ENCODE data around the gene SPEM2. TPM values are rescaled to one million over a fixed set of nuclear protein-coding genes. Genes with fewer than 3 reads are reported as not detected.

SPEM2 gene
- polyA plus RNA-seq, 1 of the 3 experiments (the other 2 are of a cell fraction) = not detected

- TF ChIP-seq EZH2phosphoT487 (IDR thresholded peaks at IDR 0.05; ENCODE audit: borderline replicate concordance, low read depth) = no peak
- TF ChIP-seq MAX (IDR thresholded peaks at IDR 0.05; ENCODE audit: low read depth) = no peak
- no peak for TF ChIP-seq IRF3 (IDR thresholded peaks at IDR 0.05; ENCODE audit: low read depth, low read length)
- TF ChIP-seq MXI1 (IDR thresholded peaks at IDR 0.05; ENCODE audit: low read depth, low read length) = no peak
Measured at GRCh38 chr17:7382901-7383300, 42.5 kb upstream of the SPEM2 start (continued).

DNA sequence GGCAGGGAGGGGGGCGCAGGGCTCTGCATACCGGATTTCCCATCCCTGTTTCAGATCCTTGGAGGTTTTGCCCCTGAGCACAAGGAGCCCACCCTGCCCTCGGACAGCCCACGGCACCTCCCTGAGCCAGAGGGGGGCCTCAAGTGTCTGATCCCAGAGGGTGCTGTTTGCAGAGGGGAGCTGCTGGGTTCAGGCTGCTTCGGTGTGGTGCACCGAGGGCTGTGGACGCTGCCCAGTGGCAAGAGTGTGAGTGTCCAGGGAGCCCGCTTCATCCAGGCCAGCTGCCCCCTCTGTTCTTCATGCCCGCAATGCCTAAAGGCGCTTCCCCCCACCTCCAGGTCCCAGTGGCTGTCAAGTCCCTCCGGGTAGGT lies 42.1 kb upstream of the SPEM2 start:
- H3K27ac ChIP-seq (ENCODE audit: low read depth in 2 of 2, low read length in 1 of 2) = no peak overlapping the region; a peak in 1 of 4 replicates
- no peaks in the 10 kb centered on the region for H3K9me3 ChIP-seq
- TF ChIP-seq FOXJ3 (CRISPR knock-in tag; IDR thresholded peaks at IDR 0.05) (no peak), NRF1 (IDR thresholded peaks at IDR 0.05; ENCODE audit: low read depth, low read length) (no peak), YY1 (IDR thresholded peaks at IDR 0.05; ENCODE audit: low read depth) (no peak), MAX (IDR thresholded peaks at IDR 0.05; ENCODE audit: low read depth) (no peak), REST (IDR thresholded peaks at IDR 0.05; ENCODE audit: low read depth, low read length) (no peak), TAF1 (IDR thresholded peaks at IDR 0.05; ENCODE audit: borderline replicate concordance, low read depth, low read length) (no peak), ZBTB33 (IDR thresholded peaks at IDR 0.05; ENCODE audit: borderline replicate concordance, low read depth) (no peak), SMC3 (IDR thresholded peaks at IDR 0.05; ENCODE audit: low read depth, low read length) (no peak), SIN3A (IDR thresholded peaks at IDR 0.05; ENCODE audit: borderline replicate concordance, low read depth, low read length) (no peak), FOSL2 (IDR thresholded peaks at IDR 0.05; ENCODE audit: borderline replicate concordance, low read depth) (no peak), EP300 (IDR thresholded peaks at IDR 0.05; ENCODE audit: borderline replicate concordance in 1 of 2, low read depth in 1 of 2, low read length in 1 of 2) (no peak), IRF3 (IDR thresholded peaks at IDR 0.05; ENCODE audit: low read depth, low read length) (no peak), RXRA (IDR thresholded peaks at IDR 0.05; ENCODE audit: borderline replicate concordance, low read depth) (no peak), TEAD4 (IDR thresholded peaks at IDR 0.05; ENCODE audit: borderline replicate concordance, insufficient read depth) (no peak)
- TF ChIP-seq, protein P1, sequence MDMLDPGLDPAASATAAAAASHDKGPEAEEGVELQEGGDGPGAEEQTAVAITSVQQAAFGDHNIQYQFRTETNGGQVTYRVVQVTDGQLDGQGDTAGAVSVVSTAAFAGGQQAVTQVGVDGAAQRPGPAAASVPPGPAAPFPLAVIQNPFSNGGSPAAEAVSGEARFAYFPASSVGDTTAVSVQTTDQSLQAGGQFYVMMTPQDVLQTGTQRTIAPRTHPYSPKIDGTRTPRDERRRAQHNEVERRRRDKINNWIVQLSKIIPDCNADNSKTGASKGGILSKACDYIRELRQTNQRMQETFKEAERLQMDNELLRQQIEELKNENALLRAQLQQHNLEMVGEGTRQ (IDR thresholded peaks at IDR 0.05; ENCODE audit: borderline replicate concordance, low read depth, low read length) = no peak
- TF ChIP-seq, protein P2, sequence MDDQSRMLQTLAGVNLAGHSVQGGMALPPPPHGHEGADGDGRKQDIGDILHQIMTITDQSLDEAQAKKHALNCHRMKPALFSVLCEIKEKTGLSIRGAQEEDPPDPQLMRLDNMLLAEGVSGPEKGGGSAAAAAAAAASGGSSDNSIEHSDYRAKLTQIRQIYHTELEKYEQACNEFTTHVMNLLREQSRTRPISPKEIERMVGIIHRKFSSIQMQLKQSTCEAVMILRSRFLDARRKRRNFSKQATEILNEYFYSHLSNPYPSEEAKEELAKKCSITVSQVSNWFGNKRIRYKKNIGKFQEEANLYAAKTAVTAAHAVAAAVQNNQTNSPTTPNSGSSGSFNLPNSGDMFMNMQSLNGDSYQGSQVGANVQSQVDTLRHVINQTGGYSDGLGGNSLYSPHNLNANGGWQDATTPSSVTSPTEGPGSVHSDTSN (IDR thresholded peaks at IDR 0.05) = no peak
- H3K79me2 ChIP-seq (ENCODE audit: insufficient read depth) = no peaks in the 10 kb centered on the region
- H3K4me1 ChIP-seq (ENCODE audit: control insufficient read depth in 1 of 2, insufficient read depth in 2 of 2, low read depth in 1 of 2, low read length in 1 of 2) = peaks cover 0 to 32% of the 10 kb centered on the region in 2 experiments; a peak in 2 of 4 replicates
- H3K4me3 ChIP-seq (ENCODE audit: low read depth in 2 of 2, low read length in 1 of 2) = peak overlapping the region in 1 of 2 experiments; percentile 42; a peak in 1 of 4 replicates
- H3K9ac ChIP-seq = no peak overlapping the region
- no peaks in the 10 kb centered on the region for H4K20me1 ChIP-seq (ENCODE audit: insufficient read depth)
- H2AFZ ChIP-seq (ENCODE audit: low read depth) = no peak overlapping the region
- H3K27me3 ChIP-seq (ENCODE audit: insufficient read depth) = peaks cover 8% of the 10 kb centered on the region; the same call in 1 of the 2 replicates
- ChIA-PET CTCF (interaction anchor here (0.7 to 2.3 kb wide), 5 partner anchors 10 to 178 kb away, joined by 3 to 12 read pairs (median 6); partner anchors contain the start of genes PLSCR3 and SENP3), POLR2A (interaction anchor here (1.0 kb wide), 1 partner anchor 68 kb away, joined by 3 read pairs; the partner anchor contains the start of gene GPS2)
- 79% methylated on average over 11 of the region's 11 CpGs for WGBS (ENCODE audit: low lambda C conversion rate)
- H3K36me3 ChIP-seq (replicated peaks in 1 of 2; ENCODE audit: control insufficient read depth in 1 of 2, insufficient read depth in 2 of 2, low read length in 1 of 2) = no peaks in the 10 kb centered on the region
- no peak for DNase-seq
- no peaks in the 10 kb centered on the region for H3K9me2 ChIP-seq
- H3K4me2 ChIP-seq = no peak overlapping the region
- H3F3A ChIP-seq (replicated peaks; ENCODE audit: insufficient read depth) = peaks cover 2% of the 10 kb centered on the region
